Activated T-cell treated with anti-CD3 and anti-CD28 coated beads for 1 hour (primary cell): ENCODE measurements around the gene FGD1.
"Not testable (repeated sequence)": the region's sequence is repeated elsewhere in the genome, so short reads cannot be mapped to it uniquely, and the experiment has no call there.

Source experiments
- DNase-seq: peaks from one replicate; pipeline ENCODE4 v3.0.0-alpha.2; 2020; ENCODE audit warnings: low read depth

FGD1 gene

DNA sequence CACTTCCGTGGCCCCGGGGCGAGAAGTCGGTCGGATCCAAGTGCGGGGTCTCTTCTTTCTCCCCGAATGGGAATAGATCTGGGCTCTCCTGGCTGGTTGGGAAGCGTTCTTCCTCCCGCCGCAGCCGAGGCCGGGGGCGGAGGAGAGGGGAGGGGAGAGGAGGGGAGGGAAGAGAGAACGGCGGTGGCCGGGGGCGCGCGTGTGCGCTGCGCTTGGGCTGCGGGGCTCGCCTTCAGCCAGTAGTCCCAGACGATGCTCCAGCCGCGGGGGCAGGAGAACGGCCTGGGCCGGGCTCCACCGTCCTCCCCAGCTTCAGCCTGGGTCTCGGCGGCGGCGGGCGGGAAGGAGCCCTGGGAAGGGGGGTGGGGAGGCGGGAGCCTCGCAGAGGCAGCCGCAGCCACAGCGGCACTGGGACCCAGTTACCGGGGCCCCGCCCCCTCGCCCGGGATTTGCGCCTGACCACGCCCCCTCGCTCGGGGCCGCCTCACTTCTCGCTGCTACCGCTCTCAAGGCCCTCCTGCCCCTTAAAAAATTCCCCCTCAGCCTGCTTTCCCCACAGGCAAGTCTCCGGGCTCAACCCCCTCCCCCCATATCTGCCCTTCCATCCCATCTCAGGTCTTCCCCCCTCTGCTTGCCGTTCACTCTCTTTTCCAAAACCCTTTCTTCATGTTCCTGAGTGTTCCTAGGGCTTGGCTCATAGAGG is at the start of gene FGD1:
TSS of gene FGD1 (minus strand) at position 421 of the 703 bp plus-strand sequence. CDS start 802 bp downstream, outside the sequence.
- DNase-seq, result peak; percentile 28

DNA sequence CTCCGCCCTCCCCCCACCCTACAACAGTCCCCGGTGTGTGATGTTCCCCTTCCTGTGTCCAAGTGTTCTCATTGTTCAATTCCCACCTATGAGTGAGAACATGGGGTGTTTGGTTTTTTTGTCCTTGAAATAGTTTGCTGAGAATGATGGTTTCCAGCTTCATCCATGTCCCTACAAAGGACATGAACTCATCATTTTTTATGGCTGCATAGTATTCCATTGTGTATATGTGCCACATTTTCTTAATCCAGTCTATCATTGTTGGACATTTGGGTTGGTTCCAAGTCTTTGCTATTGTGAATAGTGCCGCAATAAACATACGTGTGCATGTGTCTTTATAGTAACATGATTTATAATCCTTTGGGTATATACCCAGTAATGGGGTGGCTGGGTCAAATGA is 46.2 kb upstream of the FGD1 start:
- not testable (repeated sequence) for DNase-seq

DNA sequence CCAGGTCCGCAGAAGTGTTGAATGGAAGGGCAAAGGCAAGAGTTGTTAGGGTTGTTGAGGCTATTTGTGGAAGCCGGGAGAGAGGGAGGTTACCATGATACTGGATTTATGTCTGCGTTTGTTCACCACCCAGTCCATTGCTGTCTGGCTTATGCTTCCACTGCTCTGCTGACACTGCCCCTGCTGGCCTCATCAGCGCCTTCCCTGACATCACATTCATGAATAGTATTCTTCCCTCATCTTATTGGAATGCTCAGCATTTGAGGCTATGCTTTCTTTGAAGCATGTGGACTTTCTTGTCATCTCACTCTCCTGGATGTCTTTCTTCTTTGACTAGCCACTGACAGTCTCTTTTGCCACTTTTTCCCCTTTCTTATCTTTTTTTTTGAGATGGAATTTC is 44.3 kb upstream of the FGD1 start:
- no peak for DNase-seq

DNA sequence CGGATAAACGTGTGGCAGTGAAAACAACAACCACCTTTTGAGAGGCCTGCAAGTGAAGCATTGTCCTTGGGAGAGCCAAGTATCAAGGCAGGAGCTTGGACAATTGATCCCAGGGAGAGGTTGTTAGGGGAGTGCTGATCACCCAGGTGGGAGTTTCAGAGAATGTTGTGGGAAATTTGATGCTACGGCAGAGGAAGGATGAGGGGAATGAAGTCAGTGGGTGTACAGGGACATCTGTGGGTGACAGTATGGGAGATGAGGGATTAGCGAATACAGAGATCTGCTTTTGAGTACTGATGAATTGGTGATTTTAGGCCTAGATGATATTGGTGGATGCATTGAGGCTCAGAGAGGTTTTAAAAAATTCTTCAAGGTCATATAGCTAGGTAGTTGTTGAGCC is 38.2 kb upstream of the FGD1 start:
- no peak for DNase-seq

DNA sequence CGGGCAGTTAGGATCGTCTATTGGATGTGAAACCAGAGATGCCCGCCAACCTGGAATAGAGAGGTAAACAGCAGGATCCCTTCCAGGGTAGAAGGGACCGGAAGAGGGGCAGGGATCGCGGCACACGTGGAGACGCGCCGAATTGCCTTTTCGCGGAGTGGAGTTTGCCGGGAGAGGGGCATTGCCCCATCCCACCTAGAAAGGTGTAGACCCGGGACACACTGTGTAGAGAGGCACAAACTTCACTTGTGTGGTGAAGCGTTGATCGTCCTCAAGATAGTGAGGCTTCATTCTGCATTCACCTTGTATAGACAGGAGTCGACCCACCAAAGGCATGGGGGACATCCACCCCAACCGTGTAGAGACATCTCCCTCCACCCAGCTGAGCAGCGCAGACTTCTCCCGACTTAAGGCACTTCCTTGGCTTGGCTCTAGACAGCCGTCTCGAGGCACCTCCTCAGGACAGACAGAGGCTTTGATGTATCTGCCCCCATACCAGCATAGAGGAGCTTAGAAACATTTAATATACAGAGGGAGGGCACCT is 34.4 kb upstream of the FGD1 start:
- no peak for DNase-seq

DNA sequence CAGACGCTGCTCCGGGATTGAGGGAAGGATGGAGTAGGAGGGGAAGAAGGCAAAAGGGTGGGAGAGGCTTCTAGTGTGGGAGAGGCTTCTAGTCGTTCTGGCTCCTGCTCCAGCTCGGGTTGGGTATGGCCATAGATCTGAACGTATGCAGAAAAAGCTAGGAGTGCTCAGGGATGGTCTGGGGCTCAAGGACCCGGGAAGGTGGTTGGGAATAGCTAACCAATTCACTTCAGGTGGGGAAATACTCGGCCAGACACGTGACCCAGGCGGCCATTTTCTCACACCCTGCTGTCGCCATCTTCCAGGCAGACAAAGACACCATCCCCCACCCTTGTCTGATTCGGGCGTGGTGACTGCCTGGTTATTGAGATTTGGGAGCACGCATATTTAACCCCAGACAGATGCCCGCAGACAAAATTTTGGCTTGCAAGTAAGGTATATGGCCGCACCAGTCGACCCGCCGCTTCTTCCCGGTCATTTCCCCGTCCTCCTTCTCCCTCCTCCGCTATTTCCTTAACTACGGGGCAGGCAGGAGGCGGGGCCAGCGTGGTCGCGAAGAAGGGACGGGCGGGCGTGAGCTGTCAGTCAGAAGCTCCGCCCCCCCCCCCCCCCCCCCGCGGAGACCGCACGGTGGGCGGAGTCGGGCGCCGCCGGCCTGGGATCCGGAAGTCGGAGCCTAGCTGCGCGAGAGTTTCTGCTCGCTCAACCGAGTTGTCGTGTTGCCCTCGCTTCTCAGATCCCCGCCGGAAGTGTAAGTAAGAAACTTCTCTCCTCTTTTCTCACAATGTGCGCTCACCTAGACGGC is 33.7 kb upstream of the FGD1 start, which contains the start of gene GNL3L:
TSS of gene GNL3L (plus strand) at position 668 of the 805 bp plus-strand sequence. CDS start 2,348 bp downstream, outside the sequence.
- peak; percentile 59 for DNase-seq

DNA sequence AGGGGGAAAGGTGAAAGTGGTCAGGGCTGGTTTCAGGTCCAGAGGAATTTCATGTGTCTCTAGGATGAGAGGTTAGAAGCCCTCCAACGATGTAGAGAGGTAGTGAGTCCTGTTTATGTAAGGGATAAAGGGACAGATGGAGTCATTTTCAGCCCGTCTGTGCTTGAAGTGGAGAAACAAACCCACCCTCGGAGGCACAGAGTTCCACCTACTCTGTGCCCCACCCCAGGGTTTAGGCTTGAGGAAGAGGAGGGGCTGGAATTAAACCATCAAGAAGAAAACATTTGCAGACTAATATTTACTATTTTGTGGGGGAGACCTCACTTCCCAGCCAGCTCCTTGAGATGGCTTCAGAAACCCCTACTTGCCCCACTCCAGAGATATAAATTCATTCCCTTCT is 33.1 kb upstream of the FGD1 start:
- DNase-seq, result no peak

DNA sequence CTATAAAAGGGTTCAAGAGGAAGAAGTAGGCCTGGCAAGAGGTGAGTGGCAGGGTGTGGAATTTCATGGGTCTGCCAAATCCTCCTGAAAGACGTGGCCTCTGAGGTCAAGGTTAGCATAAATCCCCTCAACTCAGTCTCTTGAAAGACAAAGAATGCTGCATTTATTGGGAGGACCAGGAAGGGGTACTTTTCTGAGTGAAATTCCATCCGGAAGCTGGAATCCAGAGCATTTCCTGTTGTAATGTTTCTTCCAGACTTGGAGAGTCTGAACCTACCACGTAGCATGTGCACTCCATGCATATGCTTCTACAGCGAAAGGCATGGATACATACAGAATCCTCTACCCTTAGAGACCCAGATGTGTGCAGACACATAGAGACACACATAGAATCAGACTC is 13.4 kb upstream of the FGD1 start:
- no peak for DNase-seq

DNA sequence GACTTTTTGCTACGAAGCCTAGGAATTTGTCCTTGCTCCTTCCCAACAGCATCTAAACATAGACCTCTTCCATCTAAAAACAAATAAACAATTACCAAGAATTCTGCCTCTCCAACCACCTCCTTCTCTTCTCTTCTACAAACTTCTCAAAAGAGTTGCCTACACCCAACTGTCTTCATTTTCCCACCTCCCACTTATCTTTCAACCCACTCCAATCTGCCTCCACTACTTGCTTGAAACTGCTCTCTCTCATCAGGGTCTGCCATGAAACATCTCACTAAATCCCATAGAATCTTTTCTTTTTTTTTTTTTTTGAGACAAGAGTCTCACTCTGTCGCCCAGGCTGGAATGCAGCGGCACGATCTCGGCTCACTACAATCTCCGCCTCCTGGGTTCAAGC is 902 bp upstream of the FGD1 start:
- DNase-seq, result no peak

DNA sequence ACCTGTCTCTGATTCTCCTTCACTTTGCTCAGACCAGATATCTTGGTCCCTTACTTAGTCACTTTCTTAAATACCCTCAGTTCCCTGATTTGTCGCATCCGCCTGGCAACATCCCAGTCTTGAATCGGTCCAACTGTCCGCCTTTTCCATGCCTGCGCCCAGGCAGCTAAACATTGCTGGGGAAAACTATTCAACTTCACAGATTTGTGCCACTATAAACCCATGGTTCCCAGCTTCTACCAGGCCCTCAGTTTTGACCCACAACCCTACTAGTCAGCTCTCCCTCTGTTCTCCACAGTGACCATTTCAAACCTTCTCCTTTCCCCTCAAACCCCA is 451 bp upstream of the FGD1 start:
- DNase-seq, result no peak

DNA sequence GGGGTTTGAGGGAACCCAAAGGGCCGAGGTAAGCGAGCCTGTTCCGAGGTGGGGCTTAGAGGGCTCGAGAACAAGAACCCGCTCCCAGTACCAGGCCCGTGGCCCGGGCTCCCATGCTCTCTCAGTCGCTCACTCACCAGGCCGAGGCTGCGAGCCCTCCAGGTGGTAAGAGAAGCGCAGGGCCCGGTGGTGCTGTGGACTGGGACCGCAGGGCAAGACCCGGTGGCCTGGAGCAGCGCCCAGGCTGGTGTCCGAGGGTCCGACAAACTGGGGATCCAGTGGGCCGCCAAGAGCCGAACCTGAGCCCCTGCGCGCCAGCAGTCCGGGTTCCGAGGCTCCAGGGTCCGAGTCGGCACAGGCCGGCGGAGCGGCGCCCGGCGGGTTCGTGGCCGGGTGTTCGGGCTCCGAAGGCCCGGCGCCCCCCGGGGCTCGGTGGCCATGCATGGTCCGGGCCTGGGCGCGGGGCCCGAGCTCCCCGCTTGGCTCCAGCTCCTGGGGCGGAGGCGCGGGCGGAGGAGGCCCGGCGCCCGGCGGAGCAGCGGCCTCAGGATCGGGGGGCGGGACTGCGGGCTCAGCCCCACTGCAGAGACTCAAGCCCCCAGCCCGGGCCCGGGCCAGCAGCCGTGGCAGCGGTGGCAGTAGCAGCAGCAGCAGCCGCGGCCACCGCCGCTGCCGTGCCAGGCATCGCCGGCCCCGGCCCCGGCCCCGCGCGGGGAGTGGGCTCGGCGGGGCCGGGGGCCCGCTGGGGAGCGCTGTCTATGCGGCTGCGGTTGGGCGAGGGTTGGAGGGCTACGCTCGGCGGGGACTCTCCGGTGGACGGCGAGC is 833 bp downstream of the FGD1 start:
- no peak for DNase-seq

DNA sequence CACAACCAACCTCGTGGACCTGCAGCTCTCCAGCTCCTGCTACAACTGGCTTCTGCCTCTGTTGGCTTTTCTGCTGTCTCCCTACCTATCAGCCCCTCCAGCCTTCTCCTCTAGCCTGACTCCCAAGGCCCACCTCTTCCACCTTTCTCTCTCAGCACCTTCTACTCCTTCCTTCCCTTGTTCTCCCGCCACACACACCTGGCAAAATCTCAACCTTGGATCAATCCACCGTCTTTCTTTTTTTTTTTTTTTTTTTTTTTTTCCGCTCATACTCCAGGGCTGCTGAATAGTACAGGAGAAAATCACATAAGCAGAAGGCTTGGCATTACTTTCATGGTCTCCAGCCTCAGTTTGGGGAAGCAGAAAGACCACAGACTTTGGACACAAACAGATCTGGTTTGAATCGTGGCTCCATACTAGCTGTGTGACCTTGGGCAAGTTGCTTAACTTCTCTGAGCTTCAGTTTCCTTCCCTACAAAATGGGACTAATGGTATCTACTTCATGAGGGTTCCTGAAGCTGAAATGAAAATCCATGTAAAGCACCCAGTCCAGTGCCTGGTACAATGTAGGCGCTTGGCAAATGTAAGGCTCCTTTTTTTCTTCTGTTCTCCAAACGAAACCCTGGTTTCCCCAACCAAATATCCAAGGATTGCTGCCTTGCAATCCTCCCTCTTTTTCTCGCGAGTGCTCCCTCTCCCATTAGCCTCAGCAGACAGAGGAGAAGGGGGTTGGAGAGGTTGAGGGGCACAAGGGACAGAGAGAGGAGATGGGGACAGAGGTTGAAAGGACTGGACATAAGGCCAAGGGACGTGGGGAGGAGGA is 1.7 kb downstream of the FGD1 start:
- no peak for DNase-seq

DNA sequence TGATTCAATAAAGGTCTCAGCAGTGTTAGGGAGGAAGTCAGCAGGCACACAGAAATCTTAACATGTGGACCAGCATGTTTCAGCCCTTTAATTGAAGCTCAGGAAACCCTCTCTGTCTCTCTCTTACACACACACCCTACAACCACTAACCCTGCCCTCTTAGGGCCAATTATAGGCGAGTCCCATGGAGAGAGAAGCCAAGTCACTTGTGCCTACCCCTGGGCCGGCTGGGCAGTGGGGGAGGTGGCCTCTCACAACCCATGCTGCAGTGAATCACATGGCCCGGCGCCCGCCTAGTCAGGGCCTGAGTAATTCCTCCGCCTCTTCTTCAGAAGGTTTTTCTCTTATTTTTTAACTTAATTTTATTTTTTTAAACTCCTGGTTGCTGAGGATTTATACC is 3.7 kb downstream of the FGD1 start:
- no peak for DNase-seq

DNA sequence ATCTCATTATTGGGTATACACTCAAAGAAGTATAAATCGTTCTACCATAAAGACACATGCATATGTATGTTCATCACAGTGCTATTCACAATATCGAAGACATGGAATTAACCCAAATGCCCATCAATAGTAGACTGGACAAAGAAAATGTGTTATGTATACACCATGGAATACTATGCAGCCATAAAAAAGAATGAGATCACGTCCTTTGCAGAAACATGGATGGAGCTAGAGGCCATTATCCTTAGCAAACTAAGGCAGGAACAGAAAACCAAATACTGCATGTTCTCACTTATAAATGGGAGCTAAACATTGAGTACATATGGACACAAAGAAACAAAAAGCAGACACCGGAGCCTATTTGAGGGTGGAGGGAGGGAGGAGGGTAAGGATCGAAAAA is 6.2 kb downstream of the FGD1 start:
- DNase-seq, result not testable (repeated sequence)

DNA sequence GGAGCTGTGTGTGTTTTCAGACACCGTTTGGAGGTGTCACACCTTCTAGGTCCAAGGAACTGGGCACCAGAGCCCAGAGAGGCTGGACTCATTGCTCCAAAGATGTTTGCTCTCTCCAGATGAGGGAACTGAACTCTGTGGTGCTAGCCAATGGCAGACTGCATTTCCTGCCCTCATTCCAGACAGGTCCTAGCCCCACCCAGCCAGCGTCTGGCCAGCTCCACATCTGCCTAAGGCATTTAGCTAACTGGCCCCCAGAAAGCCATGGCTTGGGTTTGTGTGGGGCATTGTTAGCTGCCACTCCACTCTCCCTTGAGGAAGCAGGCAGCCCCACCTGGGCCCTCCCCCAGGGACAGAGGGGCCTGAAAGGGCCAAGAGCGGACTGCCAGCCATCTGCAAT is 11.4 kb downstream of the FGD1 start:
- no peak for DNase-seq

DNA sequence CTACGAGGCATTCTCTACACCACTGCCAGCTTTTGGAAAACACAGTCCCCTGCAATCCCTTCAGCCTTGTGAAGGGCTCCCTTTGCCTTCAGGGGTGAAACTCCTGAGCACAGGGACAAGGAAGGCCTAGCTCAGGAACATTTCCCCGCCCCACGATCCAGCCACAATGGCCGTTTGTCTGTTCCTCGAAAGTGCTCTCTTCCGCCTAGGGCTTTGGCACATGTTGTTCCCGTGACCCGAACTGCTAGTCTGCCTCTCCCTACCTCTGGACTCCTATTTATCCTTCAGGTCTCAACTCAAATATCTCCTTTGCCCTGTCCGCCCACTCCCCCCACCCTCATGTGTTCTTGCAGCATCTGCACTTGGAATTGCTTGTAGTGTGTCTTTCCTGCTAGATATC is 12.1 kb downstream of the FGD1 start:
- no peak for DNase-seq

DNA sequence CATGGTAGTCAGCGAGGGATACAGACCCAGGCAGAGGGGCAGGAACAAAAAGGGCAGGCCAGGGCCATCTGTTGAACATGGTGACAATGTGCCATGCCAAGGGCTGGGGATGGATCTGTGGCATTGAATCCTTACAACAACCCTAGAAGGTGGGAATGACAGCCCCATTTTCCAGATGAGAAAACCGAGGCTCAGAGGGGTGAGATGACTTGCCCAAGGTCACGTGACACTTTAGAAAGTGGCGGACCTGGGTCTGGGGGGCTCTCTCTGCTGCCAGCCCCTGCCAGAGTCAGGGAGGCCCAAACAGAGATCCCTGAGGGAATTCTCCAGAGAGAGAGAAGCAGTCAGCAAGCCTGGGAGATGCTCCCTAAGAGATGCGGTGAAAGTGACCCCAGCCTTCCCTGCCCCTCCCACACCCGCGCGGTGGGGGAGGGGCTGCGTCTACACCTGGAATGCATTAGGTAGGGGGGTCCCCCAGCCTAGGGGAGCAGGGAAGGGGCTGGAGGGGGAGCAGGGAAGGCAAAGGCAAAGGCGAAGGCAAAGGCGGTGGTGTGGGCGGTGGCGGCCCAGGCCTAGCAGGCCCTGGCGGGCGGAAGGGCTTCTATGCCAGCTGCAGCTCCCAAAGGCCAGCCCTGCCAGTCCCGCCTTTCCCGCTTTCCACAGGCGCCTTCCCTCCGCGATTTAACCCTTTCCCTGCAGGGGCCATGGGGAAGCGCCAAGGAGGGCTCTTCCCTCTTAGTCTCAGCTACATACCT is 13.0 kb downstream of the FGD1 start:
- no peak for DNase-seq

DNA sequence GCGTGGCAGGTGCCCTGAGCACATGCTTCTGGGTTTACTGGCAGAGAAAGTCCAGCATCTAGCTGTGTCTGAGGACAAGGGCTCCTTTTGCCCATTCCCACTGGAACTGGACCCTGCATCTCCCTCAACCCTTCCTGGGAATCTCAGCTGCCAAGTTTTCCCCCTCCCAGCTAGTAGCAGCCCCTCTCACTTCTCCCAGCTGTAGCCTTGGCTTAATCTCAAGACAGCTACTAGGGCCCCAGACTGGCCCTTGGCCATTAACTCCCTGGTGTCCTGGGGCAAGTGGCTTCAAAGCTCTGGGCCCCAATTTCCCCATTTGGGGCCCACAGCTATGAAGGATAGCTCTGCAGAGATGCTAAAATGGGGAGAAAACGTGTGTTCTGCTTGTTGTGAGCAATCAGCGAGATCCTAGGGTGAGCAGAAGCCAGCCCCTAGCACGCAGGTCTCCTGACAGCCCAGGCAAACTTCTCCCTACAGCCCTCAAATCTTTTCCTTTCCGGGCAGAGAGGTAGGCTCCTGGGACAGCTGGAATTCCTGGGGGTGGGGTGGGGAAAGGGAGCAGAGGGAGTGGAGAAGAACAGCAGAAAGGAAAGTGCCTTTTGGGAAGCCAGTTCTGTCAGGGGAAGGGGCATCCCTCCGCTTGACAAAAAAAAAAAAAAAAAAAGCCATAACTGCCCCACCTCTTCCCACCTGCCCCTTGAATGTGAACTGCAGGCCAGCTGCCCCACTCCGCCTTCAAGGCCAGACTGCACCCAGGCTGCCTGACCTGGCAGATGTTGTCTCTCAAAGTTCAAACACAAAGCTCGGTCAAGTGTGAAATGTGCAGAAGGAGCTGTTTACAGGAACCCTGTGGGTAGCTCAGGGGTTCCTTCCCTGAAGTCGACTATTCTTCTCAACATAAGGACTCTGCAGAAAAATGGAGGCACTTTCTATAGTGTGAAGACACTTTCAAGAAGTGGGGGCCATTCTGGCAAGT is 16.6 kb downstream of the FGD1 start:
- no peak for DNase-seq

DNA sequence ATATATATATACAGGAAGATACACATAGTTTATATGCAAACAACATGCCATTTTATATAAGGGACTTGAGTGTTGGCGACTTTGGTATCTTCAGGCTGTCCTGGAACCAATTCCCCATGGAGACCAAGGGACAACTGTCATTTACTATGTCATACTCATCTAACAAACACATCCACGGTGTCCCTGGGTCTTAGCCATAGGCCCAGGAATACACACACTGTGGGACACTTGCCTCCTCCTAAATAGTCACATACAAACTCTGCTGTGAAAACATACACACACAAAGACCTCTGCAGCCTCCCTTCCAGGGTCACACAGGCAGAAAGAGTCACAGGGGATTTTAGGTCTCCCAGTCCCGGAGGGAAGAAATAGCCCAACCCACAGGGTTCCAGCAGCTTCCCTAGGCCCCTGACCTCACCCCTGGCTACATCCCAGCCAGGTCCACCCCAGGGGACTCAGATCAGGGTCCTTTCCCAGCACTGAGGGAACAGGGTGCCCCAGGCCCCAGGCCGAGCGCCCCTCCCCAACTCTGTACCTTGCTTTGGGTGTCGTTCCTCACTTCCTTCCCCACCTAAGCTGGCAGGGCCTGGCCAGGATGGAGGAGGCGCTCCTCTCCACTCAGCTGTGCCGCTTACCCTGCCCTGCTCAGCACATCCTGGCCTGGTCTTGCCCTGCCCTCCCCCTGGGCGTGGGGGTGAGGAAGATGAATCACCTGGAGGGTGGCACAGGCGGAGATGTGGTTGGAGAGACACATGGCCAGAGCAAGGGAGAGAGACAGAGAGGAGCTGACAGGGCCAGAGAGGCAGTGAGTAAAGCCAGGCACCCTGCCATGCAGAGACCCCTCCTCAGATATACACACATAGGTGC is 21.8 kb downstream of the FGD1 start:
- DNase-seq, result no peak
